HG02938 (cell line): ENCODE measurements around the gene SCAMP3.

Experiments used
- ATAC-seq: cut with Tn5 transposase; IDR thresholded peaks from one replicate; pipeline ENCODE4 v1.9.1; 2021; ENCODE audit warnings: mild to moderate bottlenecking, moderate library complexity; ENCODE audit not compliant: unreplicated experiment

Gene SCAMP3

DNA sequence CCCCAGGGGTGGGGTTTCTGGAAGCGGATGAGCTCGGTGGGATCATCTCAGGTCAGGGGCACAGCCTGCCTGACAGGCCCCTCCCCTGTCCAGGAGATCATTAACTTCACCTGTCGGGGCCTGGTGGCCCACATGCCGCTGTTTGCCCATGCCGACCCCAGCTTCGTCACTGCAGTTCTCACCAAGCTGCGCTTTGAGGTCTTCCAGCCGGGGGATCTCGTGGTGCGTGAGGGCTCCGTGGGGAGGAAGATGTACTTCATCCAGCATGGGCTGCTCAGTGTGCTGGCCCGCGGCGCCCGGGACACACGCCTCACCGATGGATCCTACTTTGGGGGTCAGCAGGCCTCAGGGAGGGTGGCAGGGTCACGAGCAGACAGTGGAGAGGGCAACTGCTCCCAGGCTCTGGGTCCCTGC, 23.5 kb upstream of the SCAMP3 start:
- ATAC-seq, result no peak

- ATAC-seq, result no peak
Measured at GRCh38 chr1:155285063-155285462, 22.9 kb upstream of the SCAMP3 start.

- ATAC-seq, result no peak
Measured at GRCh38 chr1:155284476-155284875, 22.3 kb upstream of the SCAMP3 start.

GRCh38 chr1:155282488-155283091, 20.4 kb upstream of the SCAMP3 start:
- no peak for ATAC-seq

GRCh38 chr1:155279268-155279667, 17.1 kb upstream of the SCAMP3 start:
- no peak for ATAC-seq

DNA sequence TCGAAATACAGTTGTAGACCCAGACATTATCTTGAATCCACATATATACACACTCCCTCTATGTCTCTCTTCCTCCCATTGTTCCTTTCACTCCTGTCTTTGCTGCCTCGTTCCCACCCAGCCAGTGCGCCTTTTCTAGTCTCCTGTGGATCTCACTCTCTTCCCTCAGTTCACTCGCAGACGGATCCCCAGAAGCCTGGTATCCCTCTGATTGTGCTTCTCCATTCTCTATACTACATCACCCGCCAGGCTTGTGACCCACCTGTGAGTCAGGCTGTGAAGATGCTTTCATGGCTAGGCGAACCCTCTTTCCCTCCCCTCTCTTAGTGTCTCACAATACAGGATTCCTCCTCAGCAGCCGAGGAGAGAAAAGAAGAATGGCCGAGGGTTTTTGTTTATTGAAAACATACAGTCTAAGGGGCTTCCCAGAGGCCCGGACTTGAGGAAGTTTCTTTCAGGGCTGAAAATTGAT, 16.6 kb upstream of the SCAMP3 start:
- ATAC-seq, result no peak

- no peak for ATAC-seq
Measured at GRCh38 chr1:155277902-155278688, 15.9 kb upstream of the SCAMP3 start.

GRCh38 chr1:155277070-155277901, 15.1 kb upstream of the SCAMP3 start, which contains the start of gene HCN3:
Gene HCN3, plus strand, starts transcription at chr1:155277463. Its CDS starts 128 bp downstream, at chr1:155277591.
- peak; percentile 48 for ATAC-seq

DNA sequence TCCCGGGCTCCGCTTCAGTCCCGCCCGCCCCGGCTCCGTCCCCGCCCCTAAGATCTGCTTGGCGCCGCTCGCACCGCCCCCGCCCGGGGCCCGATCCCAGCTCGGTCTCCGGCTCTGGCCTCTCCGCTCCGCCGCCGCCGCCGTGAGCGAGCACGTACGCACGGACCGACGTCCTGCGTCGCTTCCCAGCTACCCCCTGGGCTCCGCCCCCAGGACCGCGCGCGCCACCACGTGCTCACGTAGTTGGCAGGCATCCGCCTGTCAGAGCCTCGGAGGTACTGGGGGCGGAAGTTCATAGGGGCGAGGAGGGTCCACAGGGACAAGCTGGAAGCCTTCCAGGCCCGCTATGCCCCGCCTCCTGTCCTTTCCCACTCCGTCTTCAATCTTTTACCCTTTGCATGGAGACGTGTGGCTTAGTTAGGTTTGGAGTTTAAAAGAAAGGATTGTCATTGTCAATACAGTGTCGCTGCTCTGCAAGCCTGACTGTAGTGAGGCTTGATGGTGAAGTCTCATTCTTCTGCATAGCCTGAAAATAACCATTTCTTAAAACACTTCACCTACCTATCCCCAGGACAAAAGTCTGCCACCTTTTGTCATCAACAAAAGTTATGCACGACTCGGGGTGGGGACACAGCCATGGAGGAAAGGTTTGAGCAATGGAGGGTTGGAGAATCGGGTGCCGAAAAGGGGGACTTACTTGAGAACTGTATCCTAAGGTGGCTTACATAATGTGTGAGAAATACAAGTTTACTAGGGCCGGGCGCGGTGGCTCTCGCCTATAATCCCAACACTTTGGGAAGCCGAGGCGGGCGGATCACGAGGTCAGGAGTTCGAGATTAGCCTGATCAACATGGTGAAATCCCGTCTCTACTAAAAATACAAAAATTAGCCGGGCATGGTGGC, 11.4 kb upstream of the SCAMP3 start, which contains the start of gene CLK2:
CLK2 (minus strand) TSS at position 162 of the 903 bp plus-strand sequence. CDS start 2,527 bp downstream, outside the sequence.
- ATAC-seq, result peak; percentile 76

- peak; percentile 40 for ATAC-seq
Measured at GRCh38 chr1:155272466-155273342, 10.5 kb upstream of the SCAMP3 start.

GRCh38 chr1:155269381-155269780, 7.2 kb upstream of the SCAMP3 start:
- ATAC-seq, result no peak

DNA sequence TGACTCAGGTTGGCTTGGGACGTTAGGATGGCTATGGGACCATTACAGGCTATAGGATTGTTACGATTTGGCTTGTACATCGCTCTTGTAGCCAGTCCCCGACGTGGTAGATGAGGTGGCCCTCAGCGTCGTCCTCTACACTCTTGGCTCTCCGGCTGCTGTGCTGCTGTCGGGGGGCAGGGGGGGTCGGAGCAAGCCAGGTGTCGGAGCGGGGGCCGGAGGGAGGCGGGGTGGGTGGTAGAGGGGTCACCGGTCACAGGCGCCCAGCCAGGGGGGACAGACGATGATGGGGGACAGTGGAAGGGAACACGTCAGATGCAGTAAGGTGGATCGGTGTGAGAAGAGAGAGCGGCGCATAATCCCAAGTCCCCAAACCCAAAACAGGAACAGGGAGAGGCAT, 6.5 kb upstream of the SCAMP3 start:
- ATAC-seq, result no peak

- no peak for ATAC-seq
Measured at GRCh38 chr1:155267373-155267772, 5.2 kb upstream of the SCAMP3 start.

DNA sequence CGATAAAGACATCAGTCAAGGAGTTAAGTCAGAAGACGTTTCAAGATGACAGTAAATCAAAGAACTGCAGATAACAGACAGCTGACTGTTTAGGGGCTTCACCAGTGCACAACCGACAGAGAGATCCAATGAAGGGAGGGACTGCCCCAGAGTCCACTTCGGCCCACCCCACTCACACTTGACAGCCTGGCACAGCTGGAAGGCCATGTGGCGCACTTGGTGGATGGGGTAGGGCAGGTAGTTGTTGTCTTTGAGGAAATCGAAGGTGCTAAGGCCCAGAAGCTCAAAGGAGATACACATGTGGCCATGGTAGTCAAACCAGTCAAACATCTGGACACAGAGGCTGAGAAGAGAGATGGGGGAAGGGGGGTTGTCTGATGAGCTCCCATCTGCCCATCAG, 4.4 kb upstream of the SCAMP3 start:
- no peak for ATAC-seq

DNA sequence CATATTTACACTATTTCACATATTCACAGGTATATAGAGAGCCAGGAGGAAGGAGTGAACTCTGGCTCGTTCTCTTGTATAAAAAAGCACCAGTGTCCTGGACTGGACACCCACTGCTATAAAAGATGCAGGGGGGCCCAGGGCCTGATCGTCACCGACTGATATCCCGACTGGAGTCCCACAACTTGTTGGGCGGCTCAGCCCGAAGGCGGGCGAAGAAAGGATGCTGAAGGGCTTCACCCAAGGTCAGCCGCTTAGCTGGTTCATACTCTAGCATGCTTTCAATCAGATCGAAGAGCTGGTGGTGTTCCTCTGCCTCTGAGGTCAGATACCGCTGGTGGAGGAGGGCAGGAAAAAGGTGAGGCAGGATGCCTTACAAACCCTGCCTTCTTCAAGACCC, 907 bp upstream of the SCAMP3 start:
- no peak for ATAC-seq

- ATAC-seq, result peak; percentile 20
Measured at GRCh38 chr1:155261493-155261851, 688 bp downstream of the SCAMP3 start.

GRCh38 chr1:155260276-155260675, 1.9 kb downstream of the SCAMP3 start:
- ATAC-seq, result no peak

DNA sequence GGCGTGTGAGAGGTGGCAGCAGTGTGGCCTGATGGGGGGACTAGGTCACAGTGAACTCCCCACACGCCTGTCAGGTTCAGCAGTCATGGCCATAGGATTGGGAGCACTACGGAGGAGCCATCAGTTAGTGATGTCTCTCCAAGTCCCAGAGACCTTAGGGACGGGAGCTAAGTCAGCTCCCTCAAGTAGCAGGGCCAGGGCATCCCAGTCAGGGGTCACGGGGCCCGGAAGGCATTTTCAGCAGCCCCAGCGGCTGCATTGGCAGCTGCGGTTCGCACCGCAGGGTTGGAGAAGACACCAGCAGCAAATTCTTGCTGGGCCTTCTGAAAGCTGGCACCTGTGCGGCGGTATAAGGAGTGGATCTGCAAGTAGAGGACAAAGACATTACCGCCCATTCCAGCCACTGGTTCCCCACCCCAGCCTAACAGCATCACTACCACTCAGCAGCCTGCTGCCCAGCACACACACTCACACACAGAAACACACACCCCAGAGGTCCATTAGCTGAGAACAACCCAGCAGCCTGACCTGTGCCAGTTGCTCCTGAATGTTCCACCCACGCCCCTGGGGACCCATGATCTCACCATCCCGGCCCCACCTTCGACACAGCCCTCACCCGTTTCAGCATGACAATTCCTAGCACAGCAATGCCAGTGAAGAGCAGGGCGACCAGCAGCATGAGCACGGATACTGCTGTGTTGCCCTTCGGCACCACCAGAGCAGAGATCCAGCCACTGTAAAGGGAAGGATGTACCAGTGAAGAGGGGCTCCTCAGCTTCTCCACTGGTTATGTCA, 5.9 kb downstream of the SCAMP3 start:
- no peak for ATAC-seq
